ENCODE results near the gene CLMN. TPM values are rescaled to one million over a fixed set of nuclear protein-coding genes. Genes with fewer than 3 reads are reported as not detected.

The CLMN gene, protein sequence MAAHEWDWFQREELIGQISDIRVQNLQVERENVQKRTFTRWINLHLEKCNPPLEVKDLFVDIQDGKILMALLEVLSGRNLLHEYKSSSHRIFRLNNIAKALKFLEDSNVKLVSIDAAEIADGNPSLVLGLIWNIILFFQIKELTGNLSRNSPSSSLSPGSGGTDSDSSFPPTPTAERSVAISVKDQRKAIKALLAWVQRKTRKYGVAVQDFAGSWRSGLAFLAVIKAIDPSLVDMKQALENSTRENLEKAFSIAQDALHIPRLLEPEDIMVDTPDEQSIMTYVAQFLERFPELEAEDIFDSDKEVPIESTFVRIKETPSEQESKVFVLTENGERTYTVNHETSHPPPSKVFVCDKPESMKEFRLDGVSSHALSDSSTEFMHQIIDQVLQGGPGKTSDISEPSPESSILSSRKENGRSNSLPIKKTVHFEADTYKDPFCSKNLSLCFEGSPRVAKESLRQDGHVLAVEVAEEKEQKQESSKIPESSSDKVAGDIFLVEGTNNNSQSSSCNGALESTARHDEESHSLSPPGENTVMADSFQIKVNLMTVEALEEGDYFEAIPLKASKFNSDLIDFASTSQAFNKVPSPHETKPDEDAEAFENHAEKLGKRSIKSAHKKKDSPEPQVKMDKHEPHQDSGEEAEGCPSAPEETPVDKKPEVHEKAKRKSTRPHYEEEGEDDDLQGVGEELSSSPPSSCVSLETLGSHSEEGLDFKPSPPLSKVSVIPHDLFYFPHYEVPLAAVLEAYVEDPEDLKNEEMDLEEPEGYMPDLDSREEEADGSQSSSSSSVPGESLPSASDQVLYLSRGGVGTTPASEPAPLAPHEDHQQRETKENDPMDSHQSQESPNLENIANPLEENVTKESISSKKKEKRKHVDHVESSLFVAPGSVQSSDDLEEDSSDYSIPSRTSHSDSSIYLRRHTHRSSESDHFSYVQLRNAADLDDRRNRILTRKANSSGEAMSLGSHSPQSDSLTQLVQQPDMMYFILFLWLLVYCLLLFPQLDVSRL
- 0.17 TPM for total RNA-seq
- polyA plus RNA-seq, result under 1 TPM in 1 of 4 donors, not detected in 3; 0.90 TPM

DNA sequence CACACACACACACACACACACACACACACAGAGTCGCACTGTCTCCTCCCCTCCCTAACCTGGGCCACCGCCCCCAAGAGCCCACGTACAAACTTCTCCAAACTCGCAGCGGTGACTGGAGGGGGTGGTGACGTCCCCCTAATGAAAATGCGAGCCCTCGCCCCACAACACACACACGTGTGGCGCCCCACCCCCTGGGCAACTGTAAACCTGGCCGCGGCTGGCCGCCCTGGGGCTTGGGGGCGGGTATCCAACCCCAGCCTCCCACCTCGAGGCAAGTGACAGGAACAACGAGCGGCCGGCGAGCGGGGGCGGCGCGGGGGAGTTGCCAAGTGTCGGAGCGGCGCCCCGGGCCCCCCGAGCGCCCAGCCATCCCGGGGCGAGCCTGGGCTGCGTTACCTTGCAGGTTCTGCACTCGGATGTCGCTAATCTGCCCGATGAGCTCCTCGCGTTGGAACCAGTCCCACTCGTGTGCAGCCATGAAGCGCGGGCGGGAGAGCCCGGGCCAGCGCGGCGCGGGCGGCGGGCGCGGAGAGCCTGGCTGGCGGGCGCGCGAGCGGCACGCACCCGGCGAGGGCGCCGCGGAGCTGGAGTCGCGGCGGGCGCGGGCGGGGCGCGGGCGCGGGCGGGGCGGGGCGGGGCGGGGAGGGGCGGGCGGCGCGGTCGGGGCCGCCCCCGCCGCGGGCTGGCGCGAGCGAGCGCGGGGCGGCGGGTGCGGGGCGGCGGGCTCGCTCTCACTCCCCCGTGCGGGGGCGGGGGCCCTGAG, at the start of gene CLMN:
CLMN (minus strand) TSS at position 597 of the 766 bp plus-strand sequence; CDS start at position 481, 116 bp downstream.
- Mint-ChIP-seq H3K27me3 (peaks cover 61% of the 10 kb centered on the region), H3K36me3 (no peaks in the 10 kb centered on the region), H3K4me3 (peak within 1 kb of the TSS; percentile 64 to 82 (median 71)), H3K4me1 (peaks cover 0 to 14% (median 3%) of the 10 kb centered on the region in 4 donors), H3K27ac (no peak within 1 kb of the TSS), H3K9me3 (peaks cover 0 to 8% (median 0%) of the 10 kb centered on the region in 7 donors)
- Histone ChIP-seq H3K9me3 (ENCODE audit: control insufficient read depth in 2 of 2, low read length in 2 of 2) (no peaks in the 10 kb centered on the region), H3K27ac (ENCODE audit: insufficient read depth, low read length, poor library complexity, severe bottlenecking) (no peak within 1 kb of the TSS), H3K4me1 (ENCODE audit: control insufficient read depth, insufficient read depth, low read length, poor library complexity, severe bottlenecking) (peaks cover 13% of the 10 kb centered on the region), H3K27me3 (ENCODE audit: control insufficient read depth, insufficient read depth, low read length) (peaks cover 14% of the 10 kb centered on the region), H3K36me3 (ENCODE audit: control insufficient read depth, insufficient read depth, low read length) (no peaks in the 10 kb centered on the region), H3K4me3 (ENCODE audit: low read depth, low read length) (no peak within 1 kb of the TSS)
- peak; percentile 30 to 36 for ATAC-seq (ENCODE audit: low read depth in 2 of 2)
- peak; percentile 10 to 23 (median 11) for DNase-seq

DNA sequence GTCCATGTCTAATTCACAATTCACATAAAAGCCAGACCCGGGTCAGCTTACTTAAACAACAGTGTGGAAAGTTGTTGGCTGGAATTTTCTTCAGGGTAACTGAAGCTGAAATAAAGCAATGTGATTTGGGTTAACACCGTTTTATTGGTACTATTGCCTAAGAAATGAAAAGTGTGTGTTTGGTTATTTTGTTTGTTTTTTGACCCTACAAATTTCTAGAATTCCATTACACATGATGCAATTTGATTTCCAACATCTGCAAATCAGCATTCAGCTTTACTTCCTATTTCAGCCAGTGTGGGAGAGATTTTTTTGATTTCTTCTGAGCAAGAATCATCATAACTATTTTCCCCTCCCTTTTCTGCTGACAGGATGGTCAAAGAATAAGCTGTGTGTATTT, 45.7 kb upstream of the CLMN start:
- H3K9me3 Mint-ChIP-seq, result peaks cover 0 to 2% (median 0%) of the 10 kb centered on the region in 7 donors
- Histone ChIP-seq H3K27me3 (ENCODE audit: control insufficient read depth, insufficient read depth, low read length) (peaks cover 6% of the 10 kb centered on the region), H3K27ac (ENCODE audit: insufficient read depth, low read length, poor library complexity, severe bottlenecking) (no peak overlapping the region), H3K36me3 (ENCODE audit: control insufficient read depth, insufficient read depth, low read length) (no peaks in the 10 kb centered on the region), H3K4me3 (ENCODE audit: low read depth, low read length) (no peak overlapping the region), H3K9me3 (ENCODE audit: control insufficient read depth in 2 of 2, low read length in 2 of 2) (no peaks in the 10 kb centered on the region), H3K4me1 (ENCODE audit: control insufficient read depth, insufficient read depth, low read length, poor library complexity, severe bottlenecking) (no peaks in the 10 kb centered on the region)
- no peak for DNase-seq
- no peak overlapping the region for H3K4me3 Mint-ChIP-seq
- H3K4me1 Mint-ChIP-seq, result no peaks in the 10 kb centered on the region
- no peak for ATAC-seq (ENCODE audit: low read depth in 2 of 2)
- H3K27ac Mint-ChIP-seq, result no peak overlapping the region
- peaks cover 46% of the 10 kb centered on the region for H3K27me3 Mint-ChIP-seq
- no peaks in the 10 kb centered on the region for H3K36me3 Mint-ChIP-seq

DNA sequence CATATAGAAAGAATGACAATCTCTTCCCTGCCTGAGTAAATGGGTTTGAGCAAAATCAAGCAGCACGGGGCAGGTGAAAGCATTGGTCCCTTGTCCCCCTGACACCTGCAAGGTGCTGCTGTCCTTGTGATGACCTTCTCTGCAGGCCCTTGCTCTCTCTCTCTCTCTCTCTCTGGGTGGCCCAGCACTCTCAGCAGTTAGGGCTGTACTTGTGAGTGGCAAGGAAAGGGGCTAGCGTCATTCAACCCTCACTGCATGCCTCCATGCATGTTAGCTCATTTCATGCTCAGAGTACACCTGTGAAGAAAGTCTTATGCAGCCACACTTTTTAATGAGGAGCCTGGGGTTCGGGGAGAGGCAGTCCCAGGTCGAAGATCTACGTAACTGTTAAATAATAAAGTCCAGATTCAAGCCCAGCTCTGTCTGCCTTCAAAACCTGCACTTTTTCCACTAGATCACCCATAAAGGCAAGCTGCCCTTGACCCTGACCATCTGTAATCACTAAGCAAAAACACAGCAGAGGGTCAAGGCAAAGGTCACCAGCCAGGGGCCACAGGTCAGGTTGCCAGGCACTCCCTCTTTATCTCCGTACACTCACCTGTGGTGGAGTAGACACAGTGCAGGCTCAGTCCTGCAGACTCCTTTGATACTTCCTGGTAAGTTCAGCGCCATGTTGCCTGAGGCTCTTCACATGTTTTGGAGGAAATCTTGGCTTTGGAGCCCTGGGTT, 44.9 kb upstream of the CLMN start:
- no peaks in the 10 kb centered on the region for H3K4me1 ChIP-seq (ENCODE audit: control insufficient read depth, insufficient read depth, low read length, poor library complexity, severe bottlenecking)
- peak overlapping the region in 1 of 3 donors; percentile 18 for H3K27ac Mint-ChIP-seq
- peaks cover 0 to 2% (median 0%) of the 10 kb centered on the region in 7 donors for H3K9me3 Mint-ChIP-seq
- no peak for ATAC-seq (ENCODE audit: low read depth in 2 of 2)
- peaks cover 5% of the 10 kb centered on the region for H3K27me3 ChIP-seq (ENCODE audit: control insufficient read depth, insufficient read depth, low read length)
- DNase-seq, result no peak
- no peaks in the 10 kb centered on the region for H3K9me3 ChIP-seq (ENCODE audit: control insufficient read depth in 2 of 2, low read length in 2 of 2)
- H3K4me3 ChIP-seq (ENCODE audit: low read depth, low read length), result no peak overlapping the region
- H3K27ac ChIP-seq (ENCODE audit: insufficient read depth, low read length, poor library complexity, severe bottlenecking), result no peak overlapping the region
- H3K4me1 Mint-ChIP-seq, result no peaks in the 10 kb centered on the region
- H3K4me3 Mint-ChIP-seq, result no peak overlapping the region
- no peaks in the 10 kb centered on the region for H3K36me3 ChIP-seq (ENCODE audit: control insufficient read depth, insufficient read depth, low read length)
- H3K36me3 Mint-ChIP-seq, result no peaks in the 10 kb centered on the region
- peaks cover 46% of the 10 kb centered on the region for H3K27me3 Mint-ChIP-seq

DNA sequence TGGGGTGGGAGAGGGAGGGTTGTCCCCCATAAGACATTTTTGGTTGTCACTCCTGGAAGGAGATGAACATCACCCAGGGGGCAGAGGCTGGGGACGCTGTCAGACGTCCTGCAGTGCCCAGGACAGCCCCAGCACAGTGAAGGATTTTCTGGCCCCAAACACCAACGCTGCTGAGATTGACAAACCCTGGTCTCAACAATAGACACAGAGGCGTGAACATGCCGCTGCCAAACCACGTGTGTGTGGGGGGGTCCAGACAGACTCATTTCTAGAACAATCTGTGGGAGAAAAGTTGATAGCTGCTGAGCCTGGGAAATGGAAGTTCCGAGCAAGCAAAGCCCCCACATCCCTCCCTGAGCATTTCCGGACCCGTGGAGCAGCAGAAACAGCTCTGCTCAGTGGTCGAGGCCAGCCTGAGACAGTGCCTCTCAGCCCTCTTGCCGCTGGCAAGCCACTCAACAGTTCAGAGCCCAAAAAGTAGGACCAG, 43.8 kb upstream of the CLMN start:
- DNase-seq (no peak), ATAC-seq (ENCODE audit: low read depth in 2 of 2) (no peak)
- Mint-ChIP-seq H3K27ac (no peak overlapping the region), H3K4me1 (no peaks in the 10 kb centered on the region), H3K9me3 (peaks cover 0 to 2% (median 0%) of the 10 kb centered on the region in 7 donors), H3K4me3 (no peak overlapping the region), H3K27me3 (peaks cover 44% of the 10 kb centered on the region), H3K36me3 (no peaks in the 10 kb centered on the region)
- H3K9me3 ChIP-seq (ENCODE audit: control insufficient read depth in 2 of 2, low read length in 2 of 2), result no peaks in the 10 kb centered on the region
- H3K36me3 ChIP-seq (ENCODE audit: control insufficient read depth, insufficient read depth, low read length), result no peaks in the 10 kb centered on the region
- H3K27ac ChIP-seq (ENCODE audit: insufficient read depth, low read length, poor library complexity, severe bottlenecking), result no peak overlapping the region
- H3K4me1 ChIP-seq (ENCODE audit: control insufficient read depth, insufficient read depth, low read length, poor library complexity, severe bottlenecking), result no peaks in the 10 kb centered on the region
- peaks cover 4% of the 10 kb centered on the region for H3K27me3 ChIP-seq (ENCODE audit: control insufficient read depth, insufficient read depth, low read length)
- H3K4me3 ChIP-seq (ENCODE audit: low read depth, low read length), result no peak overlapping the region

DNA sequence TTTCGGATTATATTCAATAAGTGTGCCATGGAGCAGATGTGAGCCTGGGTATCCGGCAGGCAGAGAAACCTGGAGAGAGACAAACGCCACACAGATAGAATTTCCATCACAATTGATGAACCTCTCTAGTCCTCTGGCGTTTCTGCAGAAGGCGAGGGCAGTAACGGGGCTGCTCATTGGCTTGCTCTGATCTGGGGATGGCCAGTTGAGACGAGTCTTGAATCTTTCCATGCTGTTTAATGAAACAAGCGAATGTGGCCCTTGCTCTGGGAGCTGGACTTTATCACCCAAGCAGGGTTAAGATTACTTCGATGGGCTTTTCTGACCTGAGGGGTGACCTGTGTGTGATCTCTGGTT, 42.4 kb upstream of the CLMN start:
- DNase-seq, result no peak
- H3K4me1 ChIP-seq (ENCODE audit: control insufficient read depth, insufficient read depth, low read length, poor library complexity, severe bottlenecking), result no peaks in the 10 kb centered on the region
- no peaks in the 10 kb centered on the region for H3K4me1 Mint-ChIP-seq
- H3K27me3 ChIP-seq (ENCODE audit: control insufficient read depth, insufficient read depth, low read length), result peaks cover 4% of the 10 kb centered on the region
- no peak for ATAC-seq (ENCODE audit: low read depth in 2 of 2)
- H3K4me3 Mint-ChIP-seq, result no peak overlapping the region
- H3K36me3 Mint-ChIP-seq, result no peaks in the 10 kb centered on the region
- H3K36me3 ChIP-seq (ENCODE audit: control insufficient read depth, insufficient read depth, low read length), result no peaks in the 10 kb centered on the region
- peaks cover 0 to 2% (median 0%) of the 10 kb centered on the region in 7 donors for H3K9me3 Mint-ChIP-seq
- H3K27ac ChIP-seq (ENCODE audit: insufficient read depth, low read length, poor library complexity, severe bottlenecking), result no peak overlapping the region
- no peaks in the 10 kb centered on the region for H3K9me3 ChIP-seq (ENCODE audit: control insufficient read depth in 2 of 2, low read length in 2 of 2)
- H3K27me3 Mint-ChIP-seq, result peaks cover 42% of the 10 kb centered on the region
- H3K27ac Mint-ChIP-seq, result peak overlapping the region in 1 of 3 donors; percentile 35
- H3K4me3 ChIP-seq (ENCODE audit: low read depth, low read length), result no peak overlapping the region

DNA sequence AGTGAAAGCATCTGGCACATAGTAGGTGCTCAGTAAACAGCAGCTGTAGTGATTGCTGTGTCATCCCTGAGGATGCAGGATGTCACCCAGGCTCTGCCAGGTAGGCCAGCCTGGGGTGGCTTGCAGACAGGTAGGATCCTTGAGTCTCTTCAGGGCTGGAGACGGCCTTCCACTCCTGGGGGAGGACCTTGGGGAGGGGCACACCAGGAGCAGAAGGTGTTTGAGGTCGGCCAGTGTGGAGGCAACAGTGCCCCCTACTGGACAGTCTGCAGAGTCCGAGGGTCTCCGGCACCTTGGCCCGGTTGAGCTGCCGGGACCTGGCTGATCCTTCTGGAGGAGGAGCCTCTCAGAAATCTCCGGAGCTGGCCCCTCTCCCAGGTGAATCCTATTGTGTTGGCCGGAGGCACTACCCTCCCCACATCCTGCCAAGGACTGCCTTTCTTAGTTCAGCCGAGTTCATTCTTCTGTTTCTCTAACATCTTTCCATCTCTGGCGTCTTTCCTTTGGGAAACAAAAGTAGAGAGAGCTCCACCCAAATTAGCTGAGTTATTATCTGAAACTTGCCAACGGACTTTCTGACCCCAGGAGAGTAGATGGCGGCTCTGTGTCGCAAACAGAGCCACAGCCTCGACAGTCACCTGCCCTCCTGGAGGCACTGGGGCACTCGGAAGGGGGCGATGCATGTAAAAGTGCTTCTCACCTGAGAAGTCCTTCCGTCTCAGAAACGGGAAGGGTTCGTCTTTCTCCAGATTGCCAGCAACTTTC, 41.8 kb upstream of the CLMN start:
- Histone ChIP-seq H3K36me3 (ENCODE audit: control insufficient read depth, insufficient read depth, low read length) (no peaks in the 10 kb centered on the region), H3K4me3 (ENCODE audit: low read depth, low read length) (no peak overlapping the region), H3K9me3 (ENCODE audit: control insufficient read depth in 2 of 2, low read length in 2 of 2) (no peaks in the 10 kb centered on the region), H3K4me1 (ENCODE audit: control insufficient read depth, insufficient read depth, low read length, poor library complexity, severe bottlenecking) (no peaks in the 10 kb centered on the region), H3K27ac (ENCODE audit: insufficient read depth, low read length, poor library complexity, severe bottlenecking) (no peak overlapping the region), H3K27me3 (ENCODE audit: control insufficient read depth, insufficient read depth, low read length) (peaks cover 4% of the 10 kb centered on the region)
- H3K27me3 Mint-ChIP-seq, result peaks cover 42% of the 10 kb centered on the region
- H3K4me3 Mint-ChIP-seq, result peak overlapping the region in 1 of 4 donors; percentile 49
- no peak for ATAC-seq (ENCODE audit: low read depth in 2 of 2)
- H3K4me1 Mint-ChIP-seq, result no peaks in the 10 kb centered on the region
- H3K9me3 Mint-ChIP-seq, result peaks cover 0 to 2% (median 0%) of the 10 kb centered on the region in 7 donors
- peak overlapping the region in 1 of 3 donors; percentile 35 for H3K27ac Mint-ChIP-seq
- peak in 1 of 3 donors; percentile 24 for DNase-seq
- no peaks in the 10 kb centered on the region for H3K36me3 Mint-ChIP-seq

All from CD4-positive, CD25-positive, alpha-beta regulatory T cell (primary cell).